Lower lobe of right lung (tissue), 2 donors: ENCODE data around the gene OTOG. TPM values are rescaled to one million over a fixed set of nuclear protein-coding genes. Genes with fewer than 3 reads are reported as not detected.

Experiments used
- ATAC-seq, 2 donors: fragments of 200-7000 bp; cut with Tn5 transposase; one replicate each; pipeline ENCODE4 v1.9.1; 2020 to 2022; ENCODE audit warnings: mild to moderate bottlenecking in 2 of 2, moderate library complexity in 2 of 2
- DNase-seq: peaks from one replicate; pipeline ENCODE4 v3.0.0-alpha.2; 2020
- H3K27ac ChIP-seq: fragments of 200-600 bp; one replicate; pipeline ENCODE4 v1.8.0; 2022
- H3K27me3 ChIP-seq: fragments of 200-600 bp; one replicate; pipeline ENCODE4 v1.8.0; 2022; ENCODE audit warnings: low read depth
- H3K36me3 ChIP-seq: fragments of 200-600 bp; one replicate; pipeline ENCODE4 v1.8.0; 2022; ENCODE audit warnings: mild to moderate bottlenecking
- H3K4me1 ChIP-seq: fragments of 200-600 bp; one replicate; pipeline ENCODE4 v1.8.0; 2022
- H3K4me3 ChIP-seq: fragments of 200-600 bp; one replicate; pipeline ENCODE4 v1.8.0; 2022; ENCODE audit warnings: mild to moderate bottlenecking
- H3K9me3 ChIP-seq: fragments of 200-600 bp; one replicate; pipeline ENCODE4 v1.8.0; 2022
- intact Hi-C: fragments of 100-400 bp; cut with DNase I; formaldehyde crosslinking; loops from one replicate; pipeline ENCODE4 v1.11.0; 2022
- total RNA-seq: library from RNA; stranded (reverse); fragmentation: NEBNext Ultra II Directional; extraction: Animal tissue kit (Norgen Biotek cat#: 25700); gene quantifications from one replicate; pipeline ENCODE4 v1.2.1, GENCODE V29; 2021
- TF ChIP-seq, protein P1 (sequence below): fragments of 200-600 bp; IDR thresholded peaks from one replicate; pipeline ENCODE4 v1.8.0; 2022; ENCODE audit warnings: antibody characterized with exemption, mild to moderate bottlenecking
- donor health status: DM: no; HTN: yes; CAD: no; lungs with severe emphysema.

Gene OTOG
- total RNA-seq, 1 donor from 2014 or later: not detected

DNA sequence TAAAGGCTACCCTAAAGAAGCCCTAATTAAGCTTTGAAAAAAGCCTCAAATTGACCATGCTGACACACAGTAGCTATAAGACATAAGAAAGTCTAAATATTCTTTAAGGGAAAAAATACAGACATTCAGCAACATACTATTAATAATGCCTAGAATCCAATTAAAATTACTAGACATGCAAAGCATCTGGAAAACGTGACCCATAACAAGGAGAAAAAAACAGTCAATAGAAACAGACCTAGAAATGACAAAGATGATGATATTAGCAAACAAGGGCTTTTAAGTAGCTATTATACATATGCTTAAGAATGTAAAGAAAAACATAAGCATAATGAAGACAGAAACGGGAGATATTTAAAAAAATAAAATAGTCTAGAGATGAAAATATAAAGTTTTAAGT lies 108.6 kb downstream of the OTOG start:
- intact Hi-C loops: no loop called here
- peaks cover 5% of the 10 kb centered on the region for H3K9me3 ChIP-seq
- TF ChIP-seq, protein P1, sequence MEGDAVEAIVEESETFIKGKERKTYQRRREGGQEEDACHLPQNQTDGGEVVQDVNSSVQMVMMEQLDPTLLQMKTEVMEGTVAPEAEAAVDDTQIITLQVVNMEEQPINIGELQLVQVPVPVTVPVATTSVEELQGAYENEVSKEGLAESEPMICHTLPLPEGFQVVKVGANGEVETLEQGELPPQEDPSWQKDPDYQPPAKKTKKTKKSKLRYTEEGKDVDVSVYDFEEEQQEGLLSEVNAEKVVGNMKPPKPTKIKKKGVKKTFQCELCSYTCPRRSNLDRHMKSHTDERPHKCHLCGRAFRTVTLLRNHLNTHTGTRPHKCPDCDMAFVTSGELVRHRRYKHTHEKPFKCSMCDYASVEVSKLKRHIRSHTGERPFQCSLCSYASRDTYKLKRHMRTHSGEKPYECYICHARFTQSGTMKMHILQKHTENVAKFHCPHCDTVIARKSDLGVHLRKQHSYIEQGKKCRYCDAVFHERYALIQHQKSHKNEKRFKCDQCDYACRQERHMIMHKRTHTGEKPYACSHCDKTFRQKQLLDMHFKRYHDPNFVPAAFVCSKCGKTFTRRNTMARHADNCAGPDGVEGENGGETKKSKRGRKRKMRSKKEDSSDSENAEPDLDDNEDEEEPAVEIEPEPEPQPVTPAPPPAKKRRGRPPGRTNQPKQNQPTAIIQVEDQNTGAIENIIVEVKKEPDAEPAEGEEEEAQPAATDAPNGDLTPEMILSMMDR: no peak
- H3K27me3 ChIP-seq: peaks cover 17% of the 10 kb centered on the region
- H3K27ac ChIP-seq: no peak overlapping the region
- H3K4me3 ChIP-seq: no peak overlapping the region
- ATAC-seq (no peak), DNase-seq (no peak)
- no peaks in the 10 kb centered on the region for H3K36me3 ChIP-seq
- H3K4me1 ChIP-seq: no peaks in the 10 kb centered on the region

DNA sequence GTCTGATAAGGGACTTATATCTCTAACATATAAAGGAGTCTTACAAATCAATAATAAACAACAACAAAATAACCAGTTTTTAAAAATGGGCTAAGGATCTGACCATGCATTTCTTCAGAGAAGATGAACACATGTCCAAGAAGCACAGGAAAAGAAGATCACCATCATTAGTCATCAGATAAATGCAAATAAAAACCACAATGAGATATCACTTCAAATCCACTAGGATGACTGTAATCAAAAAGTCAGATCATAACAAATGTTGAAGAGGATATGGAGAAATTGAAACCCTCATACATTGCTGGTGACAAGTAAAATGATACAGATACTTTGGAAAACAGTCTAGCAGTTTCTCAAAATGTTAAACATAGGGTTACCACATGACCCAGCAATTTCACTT lies 111.2 kb downstream of the OTOG start:
- peaks cover 7% of the 10 kb centered on the region for H3K27me3 ChIP-seq
- no peak for DNase-seq
- peaks cover 5% of the 10 kb centered on the region for H3K9me3 ChIP-seq
- no peak for ATAC-seq
- no peaks in the 10 kb centered on the region for H3K4me1 ChIP-seq
- intact Hi-C loops: no loop called here
- H3K4me3 ChIP-seq: no peak overlapping the region
- TF ChIP-seq, protein P1: no peak
- no peaks in the 10 kb centered on the region for H3K36me3 ChIP-seq
- no peak overlapping the region for H3K27ac ChIP-seq

DNA sequence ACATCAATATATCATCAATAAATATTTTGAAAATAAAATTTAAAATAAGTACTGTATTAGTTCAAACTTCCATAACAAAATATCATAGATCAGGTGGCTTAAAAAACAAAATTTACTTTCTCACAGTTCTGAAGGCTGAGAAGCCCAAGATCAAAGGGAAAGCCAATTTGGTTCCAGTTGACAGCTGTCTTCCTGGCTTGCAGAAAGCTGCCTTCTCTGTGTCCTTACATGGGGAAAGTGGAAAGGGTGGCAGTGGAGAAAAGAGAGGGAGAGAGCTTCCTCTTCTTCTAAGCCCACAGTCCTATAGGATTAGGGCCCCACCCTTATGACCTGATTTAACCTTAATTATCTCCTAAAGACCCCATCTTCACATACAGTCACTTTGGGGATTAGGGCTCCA lies 121.1 kb downstream of the OTOG start:
- ATAC-seq: no peak
- H3K27ac ChIP-seq: no peak overlapping the region
- intact Hi-C loops: no loop called here
- no peaks in the 10 kb centered on the region for H3K27me3 ChIP-seq
- H3K4me1 ChIP-seq: no peaks in the 10 kb centered on the region
- no peaks in the 10 kb centered on the region for H3K36me3 ChIP-seq
- no peak for DNase-seq
- H3K9me3 ChIP-seq: no peaks in the 10 kb centered on the region
- H3K4me3 ChIP-seq: no peak overlapping the region
- TF ChIP-seq, protein P1: no peak

DNA sequence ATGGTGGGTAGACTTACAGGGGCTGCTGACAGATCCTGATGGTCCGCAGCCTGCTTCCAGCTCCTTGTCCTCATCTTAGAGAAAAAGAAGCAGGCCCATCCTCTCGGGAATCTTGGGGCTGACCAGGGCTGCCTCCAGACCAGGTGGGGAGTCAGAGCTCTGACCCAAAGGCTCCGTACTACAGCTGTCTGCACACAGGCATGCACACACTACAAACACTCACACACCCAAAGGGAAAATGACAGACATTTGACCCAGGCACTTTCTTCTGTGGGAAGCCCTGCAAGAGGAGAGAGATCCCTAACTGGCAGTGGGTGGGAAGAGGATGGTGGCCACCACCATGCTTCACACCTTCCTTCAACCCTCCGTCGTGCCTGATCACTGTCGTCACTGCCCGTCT lies 125.4 kb downstream of the OTOG start:
- DNase-seq (no peak), ATAC-seq (no peak)
- Histone ChIP-seq H3K9me3 (peaks cover 4% of the 10 kb centered on the region), H3K27me3 (no peaks in the 10 kb centered on the region), H3K4me1 (no peaks in the 10 kb centered on the region), H3K36me3 (no peaks in the 10 kb centered on the region), H3K4me3 (no peak overlapping the region), H3K27ac (no peak overlapping the region)
- intact Hi-C loops: no loop called here
- TF ChIP-seq, protein P1: no peak

DNA sequence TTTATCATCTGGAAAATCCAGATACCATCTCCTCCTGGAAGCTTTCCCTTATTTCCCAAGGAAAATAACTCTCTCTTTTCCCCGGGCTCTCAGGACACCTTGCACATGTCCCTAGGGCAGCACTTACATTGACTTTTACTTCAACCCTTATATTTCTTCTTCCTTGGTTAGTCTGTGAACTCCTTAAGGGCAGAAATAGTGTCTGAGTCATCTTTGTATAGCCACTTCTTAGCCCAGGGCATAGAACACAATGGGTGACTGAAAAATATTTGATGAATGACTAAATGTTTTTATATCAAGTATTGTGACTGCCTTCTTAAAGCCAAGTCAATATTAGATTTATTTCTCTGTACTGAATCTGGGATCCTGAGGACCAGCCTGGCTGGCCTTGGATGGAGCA lies 126.9 kb downstream of the OTOG start:
- ATAC-seq (no peak), DNase-seq (no peak)
- Histone ChIP-seq H3K27me3 (no peaks in the 10 kb centered on the region), H3K27ac (no peak overlapping the region), H3K4me3 (no peak overlapping the region), H3K9me3 (peaks cover 4% of the 10 kb centered on the region), H3K4me1 (no peaks in the 10 kb centered on the region), H3K36me3 (no peaks in the 10 kb centered on the region)
- TF ChIP-seq, protein P1: no peak
- intact Hi-C loops: no loop called here

DNA sequence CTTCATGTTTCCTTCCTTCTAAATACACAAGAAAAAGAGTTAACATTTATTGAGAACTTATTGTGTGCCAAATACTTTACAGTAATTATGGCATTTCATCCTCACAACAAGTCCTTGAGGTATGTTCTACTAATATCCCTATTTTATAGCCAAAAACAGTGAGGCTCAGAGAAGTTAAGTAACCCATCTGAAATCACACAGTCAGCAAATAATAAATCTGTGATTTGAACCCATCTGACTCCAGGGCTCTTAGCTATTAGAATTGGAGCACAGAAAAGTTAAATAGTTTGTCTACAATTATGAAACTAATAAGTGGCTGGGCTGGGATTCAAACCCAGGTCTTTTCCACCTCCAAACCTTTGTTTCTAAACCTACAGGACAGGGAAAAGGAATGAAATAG lies 135.8 kb downstream of the OTOG start:
- no peak overlapping the region for H3K27ac ChIP-seq
- TF ChIP-seq, protein P1: no peak
- no peak for DNase-seq
- intact Hi-C loops: no loop called here
- peaks cover 9% of the 10 kb centered on the region for H3K27me3 ChIP-seq
- no peaks in the 10 kb centered on the region for H3K4me1 ChIP-seq
- H3K36me3 ChIP-seq: no peaks in the 10 kb centered on the region
- no peak overlapping the region for H3K4me3 ChIP-seq
- H3K9me3 ChIP-seq: no peaks in the 10 kb centered on the region
- ATAC-seq: no peak
